ENCODE results near the gene LRIG3. TPM values are rescaled to one million over a fixed set of nuclear protein-coding genes. Genes with fewer than 3 reads are reported as not detected.

Gene LRIG3
- polyA plus RNA-seq, 3 donors: not detected

DNA sequence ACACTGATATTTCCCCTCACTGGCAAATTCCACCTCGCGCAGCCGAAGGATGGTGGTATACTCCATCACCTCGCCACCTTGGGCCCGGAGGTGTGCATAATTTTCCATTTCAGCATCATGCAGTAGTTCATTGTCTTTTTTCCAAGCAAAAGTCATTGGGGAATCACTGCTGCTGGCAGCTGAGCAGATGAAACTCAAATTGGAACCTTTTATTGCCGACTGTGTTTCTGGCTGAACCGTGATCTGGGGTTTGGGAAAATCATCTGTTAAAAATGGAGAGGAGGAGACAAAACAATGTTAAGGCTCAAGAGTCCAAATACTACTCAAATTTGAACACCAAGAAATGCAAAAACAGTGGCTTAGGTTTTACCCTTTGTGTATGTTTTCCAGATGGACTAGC, 39.7 kb downstream of the LRIG3 start:
- no peaks in the 10 kb centered on the region for H3K36me3 ChIP-seq (replicated peaks in 1 of 2; ENCODE audit: control insufficient read depth in 1 of 2, insufficient read depth in 2 of 2, low read length in 2 of 2)
- no peaks in the 10 kb centered on the region for H4K20me1 ChIP-seq (ENCODE audit: insufficient read depth, low read length)
- H3K4me1 ChIP-seq (ENCODE audit: control insufficient read depth in 1 of 2, insufficient read depth in 2 of 2, low read length in 2 of 2): no peaks in the 10 kb centered on the region
- H3K4me1 Mint-ChIP-seq: no peaks in the 10 kb centered on the region
- no peak overlapping the region for H3K4me2 ChIP-seq (replicated peaks; ENCODE audit: extremely low read depth, low read length, poor library complexity, severe bottlenecking)
- H3K36me3 Mint-ChIP-seq: no peaks in the 10 kb centered on the region
- no peak overlapping the region for H3K4me3 Mint-ChIP-seq
- no peaks in the 10 kb centered on the region for H3K79me2 ChIP-seq (ENCODE audit: insufficient read depth, low read length)
- H3K9ac ChIP-seq (ENCODE audit: insufficient read depth, low read length, poor library complexity, severe bottlenecking): no peak overlapping the region
- intact Hi-C loops (cut with micrococcal nuclease): no loop called here
- TF ChIP-seq, protein P1, sequence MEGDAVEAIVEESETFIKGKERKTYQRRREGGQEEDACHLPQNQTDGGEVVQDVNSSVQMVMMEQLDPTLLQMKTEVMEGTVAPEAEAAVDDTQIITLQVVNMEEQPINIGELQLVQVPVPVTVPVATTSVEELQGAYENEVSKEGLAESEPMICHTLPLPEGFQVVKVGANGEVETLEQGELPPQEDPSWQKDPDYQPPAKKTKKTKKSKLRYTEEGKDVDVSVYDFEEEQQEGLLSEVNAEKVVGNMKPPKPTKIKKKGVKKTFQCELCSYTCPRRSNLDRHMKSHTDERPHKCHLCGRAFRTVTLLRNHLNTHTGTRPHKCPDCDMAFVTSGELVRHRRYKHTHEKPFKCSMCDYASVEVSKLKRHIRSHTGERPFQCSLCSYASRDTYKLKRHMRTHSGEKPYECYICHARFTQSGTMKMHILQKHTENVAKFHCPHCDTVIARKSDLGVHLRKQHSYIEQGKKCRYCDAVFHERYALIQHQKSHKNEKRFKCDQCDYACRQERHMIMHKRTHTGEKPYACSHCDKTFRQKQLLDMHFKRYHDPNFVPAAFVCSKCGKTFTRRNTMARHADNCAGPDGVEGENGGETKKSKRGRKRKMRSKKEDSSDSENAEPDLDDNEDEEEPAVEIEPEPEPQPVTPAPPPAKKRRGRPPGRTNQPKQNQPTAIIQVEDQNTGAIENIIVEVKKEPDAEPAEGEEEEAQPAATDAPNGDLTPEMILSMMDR (IDR thresholded peaks at IDR 0.05): no peak
- H3K9me3 Mint-ChIP-seq: peaks cover 0 to 6% (median 2%) of the 10 kb centered on the region in 7 donors
- H3K9me3 ChIP-seq (replicated peaks in 1 of 2; ENCODE audit: control insufficient read depth in 1 of 2, insufficient read depth in 1 of 2, low read length in 2 of 2): no peaks in the 10 kb centered on the region
- no peak overlapping the region for H3K27ac ChIP-seq (ENCODE audit: low read depth in 1 of 2, low read length in 2 of 2)
- H3K27ac Mint-ChIP-seq: no peak overlapping the region
- H3K27me3 ChIP-seq (ENCODE audit: control insufficient read depth in 2 of 2, insufficient read depth in 2 of 2, low read length in 2 of 2): no peaks in the 10 kb centered on the region
- WGBS (ENCODE audit: insufficient coverage): 100% methylated on average over 5 of the region's 7 CpGs
- no peak overlapping the region for H2AFZ ChIP-seq (ENCODE audit: insufficient read depth, low read depth, low read length, poor library complexity, severe bottlenecking)
- peaks cover 0 to 1% (median under 1%) of the 10 kb centered on the region in 3 donors for H3K27me3 Mint-ChIP-seq (ENCODE audit: low read depth in 3 of 3)
- no peak overlapping the region for H3K4me3 ChIP-seq (replicated peaks in 1 of 3; ENCODE audit: low read depth in 2 of 3, low read length in 3 of 3)
- no peak for DNase-seq

DNA sequence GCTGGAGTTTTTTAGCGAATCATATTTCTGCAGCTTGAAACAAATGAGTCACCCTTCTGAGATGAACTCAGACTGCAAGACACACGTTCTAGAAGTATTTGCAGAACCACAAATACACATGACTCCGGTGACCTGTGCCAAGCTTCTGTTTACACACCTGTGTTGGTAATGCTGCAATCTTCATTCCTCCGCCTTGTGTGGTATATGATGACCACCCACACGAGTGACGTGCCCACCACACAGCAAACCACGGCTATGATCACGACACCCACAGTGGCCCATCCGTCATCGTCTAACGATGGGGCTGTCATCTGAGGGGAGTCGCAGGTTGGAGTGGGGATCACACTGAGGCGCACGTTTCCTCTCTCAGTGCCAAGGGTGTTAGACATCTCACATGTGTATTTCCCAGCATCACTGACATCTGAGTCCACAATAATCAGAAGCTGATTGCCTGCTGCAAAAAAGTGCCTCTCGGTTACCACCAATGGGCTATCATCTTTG, 43.0 kb downstream of the LRIG3 start:
- Histone ChIP-seq H3K27me3 (ENCODE audit: control insufficient read depth in 2 of 2, insufficient read depth in 2 of 2, low read length in 2 of 2) (no peaks in the 10 kb centered on the region), H3K9ac (ENCODE audit: insufficient read depth, low read length, poor library complexity, severe bottlenecking) (no peak overlapping the region), H3K4me3 (replicated peaks in 1 of 3; ENCODE audit: low read depth in 2 of 3, low read length in 3 of 3) (no peak overlapping the region), H3K4me2 (replicated peaks; ENCODE audit: extremely low read depth, low read length, poor library complexity, severe bottlenecking) (no peak overlapping the region), H3K27ac (ENCODE audit: low read depth in 1 of 2, low read length in 2 of 2) (no peak overlapping the region), H3K9me3 (replicated peaks in 1 of 2; ENCODE audit: control insufficient read depth in 1 of 2, insufficient read depth in 1 of 2, low read length in 2 of 2) (peaks cover 0 to 4% of the 10 kb centered on the region in 2 donors), H3K4me1 (ENCODE audit: control insufficient read depth in 1 of 2, insufficient read depth in 2 of 2, low read length in 2 of 2) (no peaks in the 10 kb centered on the region), H4K20me1 (ENCODE audit: insufficient read depth, low read length) (no peaks in the 10 kb centered on the region), H3K36me3 (replicated peaks in 1 of 2; ENCODE audit: control insufficient read depth in 1 of 2, insufficient read depth in 2 of 2, low read length in 2 of 2) (no peaks in the 10 kb centered on the region), H3K79me2 (ENCODE audit: insufficient read depth, low read length) (no peaks in the 10 kb centered on the region), H2AFZ (ENCODE audit: insufficient read depth, low read depth, low read length, poor library complexity, severe bottlenecking) (no peak overlapping the region)
- TF ChIP-seq, protein P1 (IDR thresholded peaks at IDR 0.05): no peak
- Mint-ChIP-seq H3K27ac (no peak overlapping the region), H3K4me1 (no peaks in the 10 kb centered on the region), H3K36me3 (no peaks in the 10 kb centered on the region), H3K27me3 (ENCODE audit: low read depth in 3 of 3) (peaks cover 0 to 1% (median 1%) of the 10 kb centered on the region in 3 donors), H3K4me3 (no peak overlapping the region), H3K9me3 (peaks cover 0 to 8% (median 4%) of the 10 kb centered on the region in 7 donors)
- 89% methylated on average over 12 of the region's 15 CpGs for WGBS (ENCODE audit: insufficient coverage)
- no peak for DNase-seq
- intact Hi-C loops (cut with micrococcal nuclease): no loop called here
